Endothelial cell of hepatic sinusoid (primary cell): ENCODE measurements around the gene PRMT7.

Source experiments
- in situ Hi-C: cut with HindIII; loops from 2 replicates; pipeline ENCODE4 v1.10.0; 2017; ENCODE audit warnings: low sequenced_read_pairs

PRMT7 gene

GRCh38 chr16:68300734-68301459 lies 9.9 kb upstream of the PRMT7 start:
- in situ Hi-C loops = no loop called here

DNA sequence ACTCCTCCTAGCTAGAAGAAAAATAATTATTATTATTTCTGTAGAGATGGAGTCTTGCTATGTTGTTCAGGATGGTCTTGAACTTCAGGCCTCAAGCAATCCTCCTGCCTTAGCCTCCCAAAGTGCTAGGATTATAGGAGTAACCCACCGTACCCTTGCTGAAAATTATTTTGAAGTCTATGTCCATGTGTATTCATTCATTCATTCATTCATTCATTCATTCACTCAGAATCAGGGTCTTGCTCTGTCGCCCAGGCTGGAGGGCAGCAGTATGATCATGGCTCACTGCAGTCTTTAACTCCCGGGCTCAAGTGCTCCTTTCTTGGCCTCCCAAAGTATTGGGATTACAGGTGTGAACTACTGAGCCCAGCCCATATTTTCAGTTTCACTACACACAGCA lies 4.2 kb upstream of the PRMT7 start:
- in situ Hi-C loops = no loop called here

DNA sequence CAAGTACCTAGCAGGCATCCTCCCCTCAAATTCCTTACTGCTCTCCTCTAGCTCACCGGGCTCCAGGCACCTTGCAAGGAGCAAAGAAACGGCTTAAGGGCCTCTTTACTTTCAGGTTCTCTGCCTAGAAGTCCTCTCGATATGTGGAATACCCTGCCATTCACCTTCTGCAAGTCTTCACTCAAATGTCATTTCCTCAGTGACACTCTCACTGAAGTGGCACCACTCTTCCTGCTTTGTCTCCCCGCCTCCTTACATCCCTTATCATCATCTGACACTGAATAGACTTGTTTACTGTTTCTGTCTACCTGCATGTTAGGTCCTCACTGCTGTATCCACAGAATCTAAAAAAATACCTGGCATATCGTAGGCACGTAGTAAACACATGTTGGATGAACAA lies 1.0 kb upstream of the PRMT7 start:
- in situ Hi-C loops = no loop called here

DNA sequence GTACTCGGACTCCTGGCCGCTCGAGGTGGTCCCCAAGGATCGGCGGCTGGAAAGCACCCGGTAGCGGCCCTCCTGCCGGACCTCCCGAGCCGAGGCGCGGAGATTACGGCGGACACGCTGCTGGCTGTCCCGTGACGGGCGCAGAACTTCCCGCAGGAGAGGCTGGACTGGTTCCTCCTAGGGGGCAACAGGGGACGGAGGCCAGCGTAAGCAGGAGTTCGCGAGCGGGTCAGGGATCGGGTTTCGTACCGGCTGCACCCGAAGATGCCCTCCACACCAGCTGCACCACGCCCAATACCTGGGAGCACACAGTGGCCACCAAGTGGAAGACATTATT lies 414 bp upstream of the PRMT7 start:
- in situ Hi-C loops = no loop called here

DNA sequence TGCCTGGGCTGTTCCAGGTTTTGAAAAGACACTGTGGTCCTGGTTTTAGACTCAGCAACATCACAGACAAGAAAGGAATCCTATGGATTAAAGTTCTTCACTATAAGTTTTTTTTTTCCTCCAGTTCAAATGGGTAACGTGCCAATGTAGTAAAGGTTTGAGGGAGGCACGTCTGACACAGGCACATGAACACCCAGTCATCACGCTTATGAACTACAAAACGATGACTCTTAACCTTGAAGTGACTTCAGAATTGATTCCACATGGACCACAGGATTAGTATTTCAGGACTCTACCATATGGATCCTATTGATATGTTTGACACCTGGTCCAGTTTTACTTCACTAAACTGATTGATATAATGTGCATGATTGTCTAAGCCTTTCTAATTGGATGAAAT lies 2.3 kb downstream of the PRMT7 start:
- in situ Hi-C loops = no loop called here

DNA sequence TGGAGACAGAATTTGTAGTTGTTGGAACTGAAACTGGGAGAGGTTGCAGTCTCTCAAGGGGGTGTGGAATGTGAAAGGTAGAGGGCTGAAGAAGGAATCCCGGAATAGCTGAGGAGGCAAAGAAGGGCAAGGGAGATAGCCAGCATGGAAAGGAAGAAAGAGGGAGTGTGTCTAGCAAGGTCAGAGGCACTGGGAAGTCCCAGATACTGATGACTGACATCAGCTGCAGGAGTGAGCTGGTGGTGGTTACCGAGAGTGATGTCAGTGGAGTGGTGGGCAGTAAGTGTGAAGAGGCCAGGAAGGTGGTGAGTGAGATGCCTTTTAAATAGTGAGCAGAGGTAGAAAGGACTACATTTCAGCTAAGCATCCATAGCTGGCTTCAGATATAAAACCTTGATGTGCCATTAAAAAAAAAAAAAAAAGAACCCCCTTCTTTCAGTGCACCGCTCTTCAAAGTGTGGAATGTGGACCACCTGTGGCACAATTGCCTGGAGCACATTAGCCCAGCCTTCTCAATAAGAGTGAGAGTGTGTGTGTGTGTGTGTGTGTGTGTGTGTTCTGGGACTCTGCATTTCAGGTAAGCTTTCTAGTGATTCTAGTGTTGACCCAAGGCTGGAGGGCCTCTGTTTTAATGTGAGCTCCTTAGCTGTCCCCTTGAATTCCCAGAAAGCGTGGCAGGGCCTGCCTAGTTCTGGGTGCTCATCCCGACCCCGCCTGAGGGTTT lies 8.5 kb downstream of the PRMT7 start:
- in situ Hi-C loops = no loop called here

GRCh38 chr16:68324336-68324735 lies 13.5 kb downstream of the PRMT7 start:
- in situ Hi-C loops = no loop called here

DNA sequence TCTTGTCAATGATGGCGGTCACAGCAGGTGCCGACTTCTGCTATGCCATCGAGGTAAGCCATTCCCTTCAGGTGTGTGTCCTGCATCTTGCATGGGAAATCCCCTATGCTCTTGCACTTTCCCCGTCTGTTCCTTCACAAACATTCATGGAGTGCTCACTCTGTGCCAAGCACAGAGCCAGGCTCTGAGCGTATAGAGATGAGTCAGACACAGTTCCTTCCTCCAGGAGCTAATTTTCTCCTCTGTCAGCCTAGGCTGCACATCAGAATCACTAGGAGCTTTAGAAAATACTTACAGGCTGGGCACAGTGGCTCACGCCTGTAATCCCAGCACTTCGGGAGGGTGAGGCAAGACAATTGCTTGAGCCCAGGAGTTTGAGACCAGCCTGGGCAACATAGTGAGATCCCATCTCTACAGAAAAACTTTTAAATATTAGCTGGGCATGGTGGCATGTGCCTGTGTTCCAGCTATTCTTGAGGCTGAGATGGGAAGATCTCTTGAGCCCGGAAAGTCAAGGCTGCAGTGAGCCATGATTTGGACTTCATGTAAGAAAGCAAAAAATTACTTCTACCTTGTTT lies 14.1 kb downstream of the PRMT7 start:
- in situ Hi-C loops = no loop called here

DNA sequence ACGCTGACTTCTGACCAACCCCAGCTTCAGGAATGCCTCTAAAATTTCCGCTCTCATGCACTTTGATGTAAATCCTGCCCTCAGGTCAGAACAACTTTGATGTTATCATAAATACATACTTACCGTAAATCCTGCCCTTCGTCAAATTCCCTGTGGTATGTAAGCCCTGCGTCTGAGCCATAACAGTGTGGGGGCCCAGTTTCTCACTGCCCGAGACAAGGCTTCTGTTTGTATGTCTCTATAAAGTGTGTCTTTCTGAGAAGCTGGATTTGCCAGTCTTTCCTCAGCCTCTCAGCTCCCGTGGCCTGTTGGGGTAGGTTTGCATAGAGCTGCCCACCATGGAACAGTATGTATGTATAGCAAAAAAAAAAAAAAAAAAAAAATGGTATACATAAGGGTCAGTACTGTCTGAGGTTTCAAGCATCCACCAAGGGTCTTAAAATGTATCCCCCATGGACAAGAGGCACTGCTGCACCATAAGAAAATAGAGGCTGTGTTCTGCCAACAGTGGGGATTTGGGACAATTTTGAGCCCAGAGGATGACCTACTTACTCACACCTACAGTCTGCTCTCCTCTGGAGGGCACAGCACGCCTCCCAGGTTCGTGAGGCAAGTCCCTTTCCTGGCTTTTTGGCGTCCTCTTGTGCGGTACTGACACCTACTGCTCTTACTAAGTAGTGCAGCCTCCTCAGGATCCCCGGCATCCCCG lies 17.5 kb downstream of the PRMT7 start:
- in situ Hi-C loops = no loop called here

DNA sequence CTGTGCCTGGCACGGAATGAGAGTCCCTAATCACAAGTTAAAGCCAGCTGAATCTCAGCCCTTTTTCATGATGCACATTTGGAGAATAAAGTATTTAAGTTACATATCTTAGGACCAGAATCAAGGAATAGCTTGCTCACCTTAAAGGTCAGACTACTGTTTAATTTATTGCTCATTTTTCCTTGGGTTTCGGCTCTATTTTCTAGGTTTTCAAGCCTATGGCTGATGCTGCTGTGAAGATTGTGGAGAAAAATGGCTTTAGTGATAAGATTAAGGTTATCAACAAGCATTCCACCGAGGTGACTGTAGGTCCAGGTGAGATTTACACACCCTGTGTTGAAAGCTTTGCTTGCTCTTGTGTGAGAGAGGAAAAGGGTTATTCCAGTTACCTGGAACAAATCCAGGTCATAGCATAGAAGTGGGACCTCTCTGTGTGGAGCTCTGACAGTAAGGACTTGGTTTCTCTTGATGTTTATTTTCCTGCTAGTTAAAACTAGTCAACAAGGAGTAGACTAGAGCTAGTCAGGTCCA lies 18.1 kb downstream of the PRMT7 start:
- in situ Hi-C loops = no loop called here

DNA sequence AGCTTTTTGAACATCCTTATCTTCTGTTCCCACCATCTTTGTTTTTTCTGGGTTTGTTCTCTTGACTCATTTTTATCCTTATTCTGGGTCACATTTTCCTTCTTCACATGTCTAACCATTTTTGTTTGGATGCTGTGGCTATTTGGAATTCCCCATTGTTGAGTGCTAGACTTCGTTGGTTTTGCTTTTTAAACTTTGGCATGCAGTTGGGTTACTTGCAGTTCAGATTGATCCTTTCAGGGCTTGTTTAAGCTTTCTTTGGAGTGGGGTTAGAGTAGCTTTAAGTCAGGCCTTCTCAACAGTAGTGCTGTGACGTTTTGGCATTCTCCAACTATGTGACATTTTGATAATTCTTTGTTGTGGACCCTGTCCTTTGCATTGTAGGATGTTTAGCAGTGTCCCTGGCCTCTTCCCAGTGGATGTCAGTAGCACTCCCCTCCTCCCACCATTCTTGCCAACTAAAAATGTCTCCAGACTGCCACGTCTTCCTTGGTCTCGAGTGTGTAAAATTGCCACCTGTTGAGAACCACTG lies 21.1 kb downstream of the PRMT7 start:
- in situ Hi-C loops = loop anchor here (5.0 kb wide), 1 partner anchor 85 kb away; the partner anchor contains the start of gene PLA2G15

DNA sequence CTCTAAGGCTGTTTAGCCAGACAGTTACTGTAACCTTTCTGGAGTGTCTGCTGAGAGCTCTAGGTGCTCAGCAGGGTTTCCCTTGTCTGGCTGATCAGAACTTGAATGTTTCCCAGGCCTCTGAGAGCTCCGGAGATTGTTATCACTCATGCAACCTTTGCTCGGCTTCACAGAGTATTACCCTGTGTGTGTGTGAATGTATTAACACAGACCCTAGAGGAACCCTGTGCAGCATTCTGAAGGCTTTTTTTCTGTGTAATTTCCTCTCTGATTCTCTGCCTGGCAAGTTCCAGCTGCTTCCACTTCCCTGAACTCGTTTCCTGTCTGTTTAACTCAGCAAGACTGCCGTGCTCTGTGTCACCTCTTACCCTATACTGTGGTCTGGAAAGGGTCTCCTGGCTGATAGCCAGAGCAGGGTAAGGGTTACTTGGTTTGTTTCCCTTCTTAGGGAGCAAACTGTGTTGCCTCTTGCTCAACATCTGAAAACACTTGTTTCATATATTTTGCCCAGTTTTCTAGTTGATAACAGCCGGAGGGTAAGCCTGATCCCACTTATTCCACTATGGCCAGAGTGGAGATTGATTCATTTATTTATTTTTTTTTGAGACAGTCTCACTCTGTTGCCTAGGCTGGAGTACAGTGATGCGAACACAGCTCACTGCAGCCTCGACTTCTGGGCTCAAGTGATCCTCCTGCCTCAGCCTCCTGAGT lies 21.7 kb downstream of the PRMT7 start:
- in situ Hi-C loops = loop anchor here (5.0 kb wide), 1 partner anchor 85 kb away; the partner anchor contains the start of gene PLA2G15

- in situ Hi-C loops = no loop called here
These were observed 24.4 kb downstream of the PRMT7 start for GRCh38 chr16:68335175-68335574.

- in situ Hi-C loops = no loop called here
These were observed 27.7 kb downstream of the PRMT7 start for GRCh38 chr16:68338326-68339119.

- in situ Hi-C loops = no loop called here
These were observed 28.4 kb downstream of the PRMT7 start for GRCh38 chr16:68339214-68339613.

DNA sequence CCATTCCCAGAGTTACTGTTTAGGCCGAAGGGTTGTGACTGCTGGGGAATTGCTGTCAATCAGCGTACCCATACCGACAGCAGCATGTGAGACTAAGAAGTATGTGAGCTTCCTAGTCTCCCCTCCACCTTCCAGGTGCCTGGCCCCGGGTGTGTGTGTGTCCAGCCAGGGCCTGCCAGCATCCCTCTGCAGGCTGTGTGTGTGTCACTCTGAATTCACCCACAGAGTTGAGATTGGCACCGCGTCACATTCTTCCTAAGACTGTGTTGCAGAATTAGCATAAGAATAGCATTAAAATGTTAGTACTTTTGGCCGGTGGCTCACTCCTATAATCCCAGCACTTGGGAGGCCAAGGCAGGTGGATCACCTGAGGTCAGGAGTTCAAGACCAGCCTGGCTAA lies 31.8 kb downstream of the PRMT7 start:
- in situ Hi-C loops = no loop called here

DNA sequence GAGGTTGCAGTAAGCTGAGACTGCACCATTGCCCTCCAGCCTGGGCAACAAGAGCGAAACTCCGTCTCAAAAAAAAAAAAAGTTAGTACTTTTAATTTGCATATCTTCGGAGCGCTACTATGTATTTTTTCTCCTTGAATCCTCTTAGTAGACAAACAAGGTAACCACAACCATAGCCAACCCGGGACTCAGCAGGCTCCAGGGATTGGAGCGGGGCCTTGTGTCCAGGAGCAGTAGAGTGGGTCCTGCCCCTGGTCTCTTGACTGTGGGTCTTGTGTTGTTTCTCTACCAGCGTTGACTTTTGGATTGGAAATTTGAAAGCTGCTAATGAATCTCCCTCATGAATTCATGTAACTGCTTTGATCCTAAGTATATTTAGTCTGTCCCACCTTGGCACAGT lies 32.3 kb downstream of the PRMT7 start:
- in situ Hi-C loops = no loop called here

GRCh38 chr16:68344252-68344651 lies 33.4 kb downstream of the PRMT7 start:
- in situ Hi-C loops = no loop called here

DNA sequence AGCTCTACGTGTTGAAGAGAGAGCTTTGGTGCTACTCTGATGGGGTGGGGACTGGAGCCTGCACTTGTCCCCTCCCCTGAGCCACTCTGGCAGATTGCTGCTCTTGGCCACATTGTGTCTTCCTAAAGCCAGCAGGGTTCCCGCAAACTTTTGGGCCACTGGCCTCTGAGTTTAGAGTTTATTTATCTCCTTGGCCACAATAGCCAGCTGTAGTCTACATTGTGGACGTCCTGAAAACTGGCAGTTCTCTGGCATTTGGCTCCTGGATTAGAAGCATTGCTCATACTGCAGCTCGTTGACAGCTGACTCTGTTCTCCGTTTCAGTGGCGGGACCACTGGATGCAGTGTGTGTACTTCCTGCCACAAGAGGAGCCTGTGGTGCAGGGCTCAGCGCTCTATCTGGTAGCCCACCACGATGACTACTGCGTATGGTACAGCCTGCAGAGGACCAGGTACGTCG lies 34.6 kb downstream of the PRMT7 start:
- in situ Hi-C loops = no loop called here
